ENCODE results near the gene MEGF9.

- no peak for TF ChIP-seq CTCF (IDR thresholded peaks at IDR 0.05; ENCODE audit: insufficient read depth, low read depth, low read length)
- no peak for TF ChIP-seq EZH2 (IDR thresholded peaks at IDR 0.05; ENCODE audit: insufficient read depth, low read length)
These were observed 105.8 kb downstream of the MEGF9 start for GRCh38 chr9:120608421-120608820.

Measured in astrocyte (in vitro differentiated cells and primary cell).